AG04450 (cell line): ENCODE results near the gene EMCN. TPM values are rescaled to one million over a fixed set of nuclear protein-coding genes. Genes with fewer than 3 reads are reported as not detected.

Experiments
- CTCF ChIA-PET: fragments of 300-600, 350-600 bp; formaldehyde crosslinking; extraction: SDS; loops from one replicate; lab custom pipeline; 2022; ENCODE audit warnings: antibody characterized with exemption, inconsistent platforms; lab: Charles Lee
- POLR2A ChIA-PET: fragments of 350-600 bp; formaldehyde crosslinking; extraction: SDS; loops from one replicate; lab custom pipeline; 2021; ENCODE audit warnings: antibody characterized with exemption, inconsistent platforms; lab: Yijun Ruan, JAX
- DNase-seq: peaks from one replicate; pipeline ENCODE4 v3.0.0-alpha.2; 2011; ENCODE audit warnings: low read depth, low spot score
- H3K27ac ChIP-seq: one replicate; pipeline ENCODE4 v1.5.1; 2012; ENCODE audit warnings: low read depth, low read length, control low read depth
- H3K27me3 ChIP-seq: one replicate; pipeline ENCODE4 v1.6.0; 2012; ENCODE audit warnings: low read length; ENCODE audit not compliant: control insufficient read depth, insufficient read depth
- H3K4me3 ChIP-seq: 2 replicates; pipeline ENCODE4 v1.5.1; 2011; ENCODE audit warnings: mild to moderate bottlenecking, low read depth, low read length, control low read depth
- H3K9me3 ChIP-seq: 2 replicates; pipeline ENCODE4 v1.5.1; 2012; ENCODE audit warnings: low read length; ENCODE audit not compliant: control insufficient read depth, insufficient read depth
- CTCF ChIP-seq: IDR thresholded peaks from 2 replicates; pipeline ENCODE4 v1.5.1; 2011; ENCODE audit warnings: low read depth, low read length, control low read depth, inconsistent platforms
- polyA plus RNA-seq: library from polyadenylated mRNA; depleted of rRNA; stranded (reverse); fragments of >200 nt; gene quantifications from 2 replicates; pipeline ENCODE4 v1.2.3, GENCODE V29; 2011

EMCN gene
- polyA plus RNA-seq, 1 experiment: not detected

GRCh38 chr4:100486496-100486895, 31.3 kb downstream of the EMCN start:
- POLR2A ChIA-PET: no interaction called here
- no peak overlapping the region for H3K27ac ChIP-seq
- CTCF ChIA-PET: no interaction called here
- no peak for TF ChIP-seq CTCF
- DNase-seq: no peak
- no peaks in the 10 kb centered on the region for H3K27me3 ChIP-seq
- H3K9me3 ChIP-seq: no peaks in the 10 kb centered on the region
- no peak overlapping the region for H3K4me3 ChIP-seq

GRCh38 chr4:100483796-100484195, 34.0 kb downstream of the EMCN start:
- DNase-seq: no peak
- POLR2A ChIA-PET: no interaction called here
- CTCF ChIA-PET: interaction anchor here (1.3 kb wide), 1 partner anchor 390 kb away, joined by 3 read pairs; no protein-coding TSS in a partner anchor
- H3K27me3 ChIP-seq: no peaks in the 10 kb centered on the region
- TF ChIP-seq CTCF: no peak
- H3K9me3 ChIP-seq: no peaks in the 10 kb centered on the region
- no peak overlapping the region for H3K27ac ChIP-seq
- H3K4me3 ChIP-seq: no peak overlapping the region

GRCh38 chr4:100479971-100480370, 37.9 kb downstream of the EMCN start:
- no peak for TF ChIP-seq CTCF
- no peaks in the 10 kb centered on the region for H3K9me3 ChIP-seq
- H3K27me3 ChIP-seq: no peaks in the 10 kb centered on the region
- DNase-seq: no peak
- ChIA-PET CTCF (interaction anchor here (0.8 kb wide), 1 partner anchor 387 kb away, joined by 3 read pairs; no protein-coding TSS in a partner anchor), POLR2A (no interaction called here)
- no peak overlapping the region for H3K27ac ChIP-seq
- no peak overlapping the region for H3K4me3 ChIP-seq

- no peaks in the 10 kb centered on the region for H3K9me3 ChIP-seq
- no peak for TF ChIP-seq CTCF
- no peaks in the 10 kb centered on the region for H3K27me3 ChIP-seq
- ChIA-PET CTCF (interaction anchor here (1.8 kb wide), 1 partner anchor 376 kb away, joined by 3 read pairs; no protein-coding TSS in a partner anchor), POLR2A (no interaction called here)
- H3K27ac ChIP-seq: no peak overlapping the region
- DNase-seq: no peak
- H3K4me3 ChIP-seq: no peak overlapping the region
These were observed 48.3 kb downstream of the EMCN start for GRCh38 chr4:100469555-100469954.

- Histone ChIP-seq H3K27me3 (no peaks in the 10 kb centered on the region), H3K4me3 (no peak overlapping the region), H3K9me3 (no peaks in the 10 kb centered on the region), H3K27ac (no peak overlapping the region)
- POLR2A ChIA-PET: no interaction called here
- no peak for TF ChIP-seq CTCF
- no peak for DNase-seq
- CTCF ChIA-PET: interaction anchor here (0.6 kb wide), 1 partner anchor 371 kb away, joined by 4 read pairs; no protein-coding TSS in a partner anchor
These were observed 51.3 kb downstream of the EMCN start for GRCh38 chr4:100466501-100466900.
